HG03066 (cell line): ENCODE measurements around the gene HOXD8.

Experiments used
- ATAC-seq: cut with Tn5 transposase; IDR thresholded peaks from one replicate; pipeline ENCODE4 v1.9.1; 2021; ENCODE audit warnings: low read depth; ENCODE audit not compliant: unreplicated experiment

The HOXD8 gene

GRCh38 chr2:176128982-176129796 lies at the start of gene HOXD8:
TSS of gene HOXD8 (plus strand) at chr2:176129705. CDS start at chr2:176130367, 662 bp downstream.
- ATAC-seq, result no peak

GRCh38 chr2:176079831-176080539 lies 49.5 kb upstream of the HOXD8 start:
- no peak for ATAC-seq

GRCh38 chr2:176080540-176081375 lies 48.7 kb upstream of the HOXD8 start:
- ATAC-seq, result no peak

- ATAC-seq, result no peak
Observed at GRCh38 chr2:176081376-176081836, 48.1 kb upstream of the HOXD8 start.

GRCh38 chr2:176081837-176082524 lies 47.5 kb upstream of the HOXD8 start:
- ATAC-seq, result no peak

- no peak for ATAC-seq
Observed at GRCh38 chr2:176082525-176082823, 47.0 kb upstream of the HOXD8 start.

DNA sequence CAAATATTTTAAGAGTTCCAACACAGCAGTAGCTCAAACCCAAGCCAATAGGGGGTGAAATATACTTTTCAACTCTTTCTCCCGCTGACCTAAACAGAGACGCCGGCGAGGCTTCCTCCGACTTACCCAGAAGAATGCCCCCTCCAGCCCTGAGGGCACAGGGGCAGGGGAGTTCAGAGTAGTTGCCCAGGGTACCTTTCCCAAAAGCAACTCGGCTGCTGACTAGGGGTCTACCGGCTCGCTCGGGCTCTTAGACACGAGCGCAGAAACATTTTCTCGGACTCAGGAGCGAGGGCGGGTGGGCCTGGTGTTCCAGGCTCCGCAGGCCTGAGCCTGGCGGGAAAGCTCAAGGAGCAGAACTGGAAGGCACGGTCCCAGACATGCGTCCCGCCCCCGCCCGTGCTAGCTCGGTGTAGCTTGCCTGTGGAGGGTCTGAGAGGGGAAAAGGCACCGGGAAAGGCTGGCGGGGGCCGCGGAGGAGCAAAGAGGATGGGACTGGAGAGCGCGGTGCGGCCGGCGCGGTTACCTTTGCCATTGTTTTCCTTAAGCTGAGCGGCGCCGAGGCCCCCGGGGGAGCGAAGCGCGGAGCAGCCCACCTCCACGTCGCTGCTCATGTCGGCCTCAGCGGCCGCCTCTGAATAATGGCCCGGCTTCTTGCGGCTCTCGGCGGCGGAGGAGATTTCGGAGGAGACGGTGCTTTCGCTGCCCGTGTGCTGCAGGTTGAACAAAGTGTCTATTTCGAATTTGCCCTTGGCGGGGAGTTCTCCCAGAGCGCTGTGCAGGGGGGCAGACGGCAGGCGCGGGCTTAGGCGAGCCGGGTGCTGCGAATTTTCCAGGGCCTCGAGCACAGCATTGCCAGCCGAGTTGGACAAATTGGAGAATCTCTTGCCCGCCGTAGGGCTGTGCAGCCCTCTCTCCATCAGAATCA lies 46.4 kb upstream of the HOXD8 start:
- ATAC-seq, result no peak

DNA sequence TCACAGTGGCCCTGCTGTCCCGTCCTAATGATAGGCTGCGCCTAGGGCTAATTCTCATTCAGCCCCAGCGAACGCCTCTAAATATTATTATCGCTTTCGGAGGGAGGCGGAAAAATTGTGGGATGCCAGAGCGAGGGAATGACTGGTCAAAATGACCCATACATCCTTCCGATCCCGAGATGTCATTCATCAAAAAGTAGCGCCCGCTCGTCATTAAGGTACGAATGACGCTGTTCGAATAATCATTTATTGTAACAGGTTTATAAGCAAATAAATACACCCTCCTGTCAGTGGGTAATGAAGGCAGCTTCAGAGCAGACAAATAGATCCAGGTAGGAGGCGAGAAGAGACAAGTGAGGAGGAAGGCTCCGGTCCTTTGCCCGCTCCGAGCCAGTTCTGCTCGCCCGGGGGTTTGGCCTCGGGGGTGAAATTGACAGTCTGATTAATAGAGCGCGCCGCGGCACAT lies 45.7 kb upstream of the HOXD8 start, which contains the start of gene EVX2:
Gene EVX2 (minus strand): TSS at position 167 of the 466 bp plus-strand sequence. CDS start 186 bp downstream, outside the sequence.
- no peak for ATAC-seq

- ATAC-seq, result no peak
Observed at GRCh38 chr2:176084611-176085119, 44.8 kb upstream of the HOXD8 start.

GRCh38 chr2:176085120-176085788 lies 44.3 kb upstream of the HOXD8 start:
- ATAC-seq, result no peak

DNA sequence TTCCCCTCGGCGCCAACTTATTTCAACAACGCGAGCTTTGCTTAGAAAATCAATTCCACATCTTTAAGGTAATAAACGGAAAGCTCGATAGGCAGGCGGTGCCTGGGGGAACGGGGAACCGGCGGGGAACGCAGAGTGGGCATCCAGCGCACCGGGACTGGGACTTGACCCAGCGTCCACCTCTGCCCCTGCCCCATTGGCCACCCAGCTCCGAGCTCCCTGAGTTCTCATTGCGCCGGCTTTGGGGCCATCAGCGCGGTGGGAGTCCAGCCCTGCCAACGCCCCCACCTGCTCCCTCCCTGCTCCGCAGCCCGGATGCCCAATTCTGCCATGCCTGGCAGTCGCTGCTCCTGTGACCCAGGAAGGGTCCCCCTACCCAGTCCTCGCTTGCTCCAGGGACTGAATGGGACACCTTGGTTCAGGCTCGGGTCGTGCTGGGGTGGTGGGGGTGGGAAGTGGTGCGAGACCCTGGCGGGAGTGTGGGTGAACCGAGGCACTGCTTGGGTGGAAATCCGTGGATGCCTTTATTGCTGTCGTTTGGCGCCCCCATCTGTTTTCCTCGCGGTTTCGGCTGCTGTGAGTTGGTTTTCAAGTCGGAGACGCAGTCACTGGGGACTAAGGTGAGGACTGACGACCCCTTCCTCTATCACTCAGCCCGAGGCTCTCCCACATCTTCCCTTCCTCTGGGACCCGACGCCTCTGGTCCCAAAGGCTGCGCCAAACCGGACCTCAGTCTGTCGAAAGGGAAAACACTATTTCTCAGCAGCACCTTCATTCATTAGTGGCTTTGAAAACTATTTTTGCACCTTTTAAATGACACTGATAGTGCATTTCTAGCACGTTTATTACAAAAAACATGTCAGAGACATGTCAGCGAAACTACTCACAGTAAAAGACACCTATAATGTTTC lies 43.4 kb upstream of the HOXD8 start:
- ATAC-seq, result no peak

DNA sequence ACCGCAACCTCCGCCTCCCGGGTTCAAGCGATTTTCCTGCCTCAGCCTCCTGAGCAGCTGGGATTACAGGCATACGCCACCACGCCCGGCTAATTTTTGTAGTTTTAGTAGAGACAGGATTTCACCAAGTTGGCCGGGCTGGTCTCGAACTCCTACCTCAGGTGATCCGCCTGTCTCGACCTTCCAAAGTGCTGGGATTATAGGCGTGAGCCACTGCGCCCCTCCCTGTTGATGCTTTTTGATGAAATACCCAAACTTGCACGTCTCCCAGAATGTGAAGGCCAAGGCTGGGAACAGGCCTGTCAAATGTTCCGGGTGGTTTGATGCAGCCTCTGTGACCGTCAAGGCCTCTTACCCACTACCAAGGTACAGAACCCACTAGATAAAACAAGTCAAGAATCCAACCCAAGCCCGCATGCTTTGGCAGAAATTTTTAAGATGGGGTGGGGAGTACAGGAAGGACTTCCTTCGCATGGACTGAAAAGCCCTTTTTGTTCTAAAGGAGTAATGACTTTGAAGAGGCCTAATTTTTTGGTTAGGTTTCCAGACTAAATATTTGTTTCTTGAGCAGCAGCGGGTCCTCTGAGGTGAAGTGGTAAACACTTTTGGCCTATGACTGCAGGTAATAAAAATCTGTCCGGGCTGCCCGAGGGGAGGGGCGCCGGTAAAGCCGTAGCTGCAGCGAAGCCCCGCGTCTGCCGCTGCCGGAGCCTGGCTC lies 42.0 kb upstream of the HOXD8 start:
- no peak for ATAC-seq

GRCh38 chr2:176088048-176088936 lies 41.2 kb upstream of the HOXD8 start:
- ATAC-seq, result no peak

- no peak for ATAC-seq
Observed at GRCh38 chr2:176088937-176089842, 40.3 kb upstream of the HOXD8 start.
